ENCODE measurements around the gene SERPINA5. TPM values are rescaled to one million over a fixed set of nuclear protein-coding genes. Genes with fewer than 3 reads are reported as not detected.

SERPINA5 gene
- total and polyA plus RNA-seq, 2 of the 8 experiments (the other 6 are each of a cell fraction or from before 2014, with no cell fraction given), result 1.8 to 1.9 TPM

DNA sequence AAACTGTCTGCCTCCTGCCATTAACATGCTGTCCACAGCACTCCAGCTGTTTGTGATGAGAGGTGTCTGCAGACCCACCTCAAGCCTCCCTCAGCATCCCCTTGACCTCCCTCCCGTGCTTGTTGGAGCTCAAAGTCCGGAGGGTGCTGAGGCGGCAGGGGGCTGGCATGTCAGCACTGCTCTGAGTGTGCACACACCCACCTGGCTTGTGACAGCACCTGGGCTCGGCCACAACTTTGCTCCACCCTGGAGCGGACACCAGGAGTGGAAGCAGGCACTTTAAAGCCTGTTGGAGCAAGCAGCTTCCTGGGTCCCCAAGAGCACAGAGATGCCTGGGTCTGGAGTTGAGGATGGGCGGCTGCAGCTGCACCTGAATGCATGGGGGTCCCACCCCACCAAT is 51.9 kb downstream of the SERPINA5 start:
- no peak overlapping the region for H2BK120ac ChIP-seq (replicated peaks; ENCODE audit: low read depth, low read length)
- CTCF ChIA-PET (ENCODE audit: partially characterized antibody), result interaction anchor here (1.3 kb wide), 1 partner anchor 95 kb away, joined by 3 read pairs; no protein-coding TSS in a partner anchor
- H3K18ac ChIP-seq (ENCODE audit: extremely low read depth, low read length), result no peak overlapping the region
- H3K4me3 ChIP-seq (ENCODE audit: extremely low read depth in 1 of 4, insufficient read depth in 2 of 4, low read depth in 3 of 4, low read length in 4 of 4), result no peak overlapping the region
- no peak overlapping the region for H3K4me2 ChIP-seq (ENCODE audit: insufficient read depth in 1 of 2, low read depth in 2 of 2, low read length in 2 of 2)
- no peaks in the 10 kb centered on the region for H3K9me3 ChIP-seq (ENCODE audit: insufficient read depth in 2 of 2, low read depth in 1 of 2, low read length in 1 of 2)
- no peak overlapping the region for H2AFZ ChIP-seq (ENCODE audit: low read length)
- 96% methylated on average over 3 of the region's 6 CpGs; no CpG with 5 or more reads in 1 of the 2 experiments for WGBS, 2 experiments (ENCODE audit: extremely low coverage in 1 of 2, insufficient coverage in 1 of 2, insufficient read length in 1 of 2, insufficient replicate concordance in 2 of 2, low coverage in 1 of 2, low lambda C conversion rate in 2 of 2, missing lambda C conversion rate in 1 of 2)
- no peak overlapping the region for H4K91ac ChIP-seq (replicated peaks; ENCODE audit: insufficient read length, low read length)
- no peak overlapping the region for H2BK20ac ChIP-seq (ENCODE audit: low read length)
- POLR2A ChIA-PET (ENCODE audit: partially characterized antibody), result no interaction called here
- H3K9ac ChIP-seq (replicated peaks in 1 of 4; ENCODE audit: extremely low read depth in 1 of 4, low read depth in 3 of 4, low read length in 3 of 4), result no peak overlapping the region
- H2BK12ac ChIP-seq (ENCODE audit: low read depth, low read length), result no peak overlapping the region
- no peaks in the 10 kb centered on the region for H3K79me1 ChIP-seq (ENCODE audit: low read depth, low read length)
- H3K56ac ChIP-seq (replicated peaks; ENCODE audit: insufficient read length, low read depth, low read length), result no peak overlapping the region
- FAIRE-seq, result no peak
- H3K4me1 ChIP-seq (replicated peaks in 1 of 4; ENCODE audit: control insufficient read depth in 3 of 4, insufficient read depth in 4 of 4, low read length in 3 of 4), result no peaks in the 10 kb centered on the region
- H3K27ac ChIP-seq (ENCODE audit: low read depth, low read length), result no peak overlapping the region
- no peak overlapping the region for H2BK15ac ChIP-seq (ENCODE audit: low read length)
- no peak overlapping the region for H3K4ac ChIP-seq (replicated peaks; ENCODE audit: insufficient read length, low read depth, low read length)
- H3K36me3 ChIP-seq (ENCODE audit: control insufficient read depth in 2 of 4, insufficient read depth in 4 of 4, low read length in 3 of 4), result no peaks in the 10 kb centered on the region
- no peaks in the 10 kb centered on the region for H3K79me2 ChIP-seq (ENCODE audit: control insufficient read depth in 1 of 2, insufficient read depth in 2 of 2, low read length in 2 of 2)
- H3K27me3 ChIP-seq (replicated peaks in 1 of 4; ENCODE audit: control insufficient read depth in 3 of 4, extremely low read depth in 1 of 4, insufficient read depth in 3 of 4, low read length in 3 of 4), result no peaks in the 10 kb centered on the region
- H3K14ac ChIP-seq (ENCODE audit: insufficient read length), result no peak overlapping the region
- no peak overlapping the region for H2AK5ac ChIP-seq (ENCODE audit: low read depth, low read length)
- H4K5ac ChIP-seq (ENCODE audit: insufficient read length, low read depth, low read length), result no peak overlapping the region
- H2BK5ac ChIP-seq (ENCODE audit: low read depth, low read length), result no peak overlapping the region
- no peak overlapping the region for H3K23ac ChIP-seq (ENCODE audit: insufficient read length)
- no peak overlapping the region for H4K8ac ChIP-seq (ENCODE audit: extremely low read depth, insufficient read depth, low read length)
- no peaks in the 10 kb centered on the region for H4K20me1 ChIP-seq (replicated peaks in 1 of 2; ENCODE audit: control insufficient read depth in 1 of 2, insufficient read depth in 2 of 2, low read length in 2 of 2)
- H3K23me2 ChIP-seq (ENCODE audit: low read depth, low read length), result no peaks in the 10 kb centered on the region
- DNase-seq (ENCODE audit: low read depth in 1 of 2, low spot score in 2 of 2), result no peak
- TF ChIP-seq BRCA1 (IDR thresholded peaks at IDR 0.05; ENCODE audit: low read depth, low read length) (no peak), RFX5 (IDR thresholded peaks at IDR 0.05; ENCODE audit: borderline replicate concordance, low read depth, low read length) (no peak), CEBPB (IDR thresholded peaks at IDR 0.05; ENCODE audit: low read depth, low read length) (no peak), NANOG (IDR thresholded peaks at IDR 0.05; ENCODE audit: insufficient read depth, low read depth, low read length, poor library complexity, severe bottlenecking) (no peak), POU5F1 (IDR thresholded peaks at IDR 0.05; ENCODE audit: low read depth, low read length) (no peak), JUN (IDR thresholded peaks at IDR 0.05; ENCODE audit: low read depth, low read length) (no peak), TAF1 (IDR thresholded peaks at IDR 0.05; ENCODE audit: low read depth, low read length) (no peak), CHD2 (IDR thresholded peaks at IDR 0.05; ENCODE audit: low read length) (no peak), KDM1A (IDR thresholded peaks at IDR 0.05; ENCODE audit: borderline replicate concordance, low read length) (no peak)
- TF ChIP-seq, protein P1, sequence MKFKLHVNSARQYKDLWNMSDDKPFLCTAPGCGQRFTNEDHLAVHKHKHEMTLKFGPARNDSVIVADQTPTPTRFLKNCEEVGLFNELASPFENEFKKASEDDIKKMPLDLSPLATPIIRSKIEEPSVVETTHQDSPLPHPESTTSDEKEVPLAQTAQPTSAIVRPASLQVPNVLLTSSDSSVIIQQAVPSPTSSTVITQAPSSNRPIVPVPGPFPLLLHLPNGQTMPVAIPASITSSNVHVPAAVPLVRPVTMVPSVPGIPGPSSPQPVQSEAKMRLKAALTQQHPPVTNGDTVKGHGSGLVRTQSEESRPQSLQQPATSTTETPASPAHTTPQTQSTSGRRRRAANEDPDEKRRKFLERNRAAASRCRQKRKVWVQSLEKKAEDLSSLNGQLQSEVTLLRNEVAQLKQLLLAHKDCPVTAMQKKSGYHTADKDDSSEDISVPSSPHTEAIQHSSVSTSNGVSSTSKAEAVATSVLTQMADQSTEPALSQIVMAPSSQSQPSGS (IDR thresholded peaks at IDR 0.05; ENCODE audit: low read length), result no peak
- TF ChIP-seq, protein P2, sequence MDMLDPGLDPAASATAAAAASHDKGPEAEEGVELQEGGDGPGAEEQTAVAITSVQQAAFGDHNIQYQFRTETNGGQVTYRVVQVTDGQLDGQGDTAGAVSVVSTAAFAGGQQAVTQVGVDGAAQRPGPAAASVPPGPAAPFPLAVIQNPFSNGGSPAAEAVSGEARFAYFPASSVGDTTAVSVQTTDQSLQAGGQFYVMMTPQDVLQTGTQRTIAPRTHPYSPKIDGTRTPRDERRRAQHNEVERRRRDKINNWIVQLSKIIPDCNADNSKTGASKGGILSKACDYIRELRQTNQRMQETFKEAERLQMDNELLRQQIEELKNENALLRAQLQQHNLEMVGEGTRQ (IDR thresholded peaks at IDR 0.05; ENCODE audit: low read length), result no peak
- TF ChIP-seq, protein P3, sequence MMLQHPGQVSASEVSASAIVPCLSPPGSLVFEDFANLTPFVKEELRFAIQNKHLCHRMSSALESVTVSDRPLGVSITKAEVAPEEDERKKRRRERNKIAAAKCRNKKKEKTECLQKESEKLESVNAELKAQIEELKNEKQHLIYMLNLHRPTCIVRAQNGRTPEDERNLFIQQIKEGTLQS (IDR thresholded peaks at IDR 0.05; ENCODE audit: insufficient read depth, low read depth, low read length), result no peak

All from H1 (cell line).